GM23338 (cell line): Measurements from ENCODE around the gene HEATR1.

Source experiments
- CREB1 ChIP-seq: fragments of 250-450 bp; sonication (Bioruptor Pico); IDR thresholded peaks from 2 replicates; pipeline ENCODE4 v1.5.0; 2020; ENCODE audit warnings: low read depth, mild to moderate bottlenecking, moderate library complexity
- EZH2 ChIP-seq: fragments of 200-600 bp; sonication (generic); IDR thresholded peaks from one replicate; pipeline ENCODE4 v1.8.0; 2017; ENCODE audit warnings: antibody characterized with exemption, mild to moderate bottlenecking, low read depth; ENCODE audit not compliant: unreplicated experiment
- EZH2phosphoT487 ChIP-seq: fragments of 200-600 bp; sonication (generic); IDR thresholded peaks from one replicate; pipeline ENCODE4 v1.8.1; 2018; ENCODE audit warnings: antibody characterized with exemption; ENCODE audit not compliant: unreplicated experiment
- NANOG ChIP-seq: IDR thresholded peaks from 2 replicates; pipeline ENCODE4 v1.6.1; 2016; ENCODE audit warnings: antibody characterized with exemption, borderline replicate concordance
- POLR2AphosphoS5 ChIP-seq: IDR thresholded peaks from 2 replicates; pipeline ENCODE4 v1.6.1; 2016; ENCODE audit warnings: antibody characterized with exemption, low read depth
- ZNF331 ChIP-seq: fragments of 250-450 bp; sonication (Bioruptor Pico); IDR thresholded peaks from 2 replicates; pipeline ENCODE4 v1.5.0; 2020; ENCODE audit warnings: low read depth, mild to moderate bottlenecking, moderate library complexity
- TF ChIP-seq, protein P1 (sequence below), 2 experiments: fragments of 200-600 bp in 1 of 2; sonication (generic) in 1 of 2; conservative IDR thresholded peaks; 2 replicates each; pipeline versions ENCODE4 v1.5.1 to v1.6.1; 2016 to 2017; ENCODE audit warnings: antibody characterized with exemption in 2 of 2, low read depth in 2 of 2, mild to moderate bottlenecking in 2 of 2, moderate library complexity in 1 of 2
- TF ChIP-seq, protein P2 (sequence below): IDR thresholded peaks from 2 replicates; pipeline ENCODE4 v1.6.1; 2016; ENCODE audit warnings: antibody characterized with exemption
- TF ChIP-seq, protein P3 (sequence below): IDR thresholded peaks from one replicate; pipeline ENCODE4 v1.6.1; 2018; ENCODE audit warnings: antibody characterized with exemption; ENCODE audit not compliant: unreplicated experiment

DNA sequence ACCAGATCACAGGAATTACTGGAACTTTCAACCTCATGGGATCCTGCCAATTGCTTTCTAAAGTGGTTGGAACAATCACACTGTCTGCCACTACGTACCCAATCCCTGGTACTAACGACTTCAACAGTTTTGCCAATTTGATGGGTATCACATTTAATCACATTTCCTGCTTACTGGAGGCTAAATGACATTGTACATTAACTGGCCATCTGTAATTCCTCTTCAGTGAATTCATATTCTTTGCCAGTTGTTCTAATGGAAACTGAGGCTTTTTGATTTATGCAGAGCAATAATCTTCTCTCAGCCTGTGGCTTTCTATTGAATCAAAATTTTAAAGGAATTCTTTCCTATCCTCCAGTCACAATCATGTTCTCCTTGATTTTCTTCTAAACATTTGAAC lies 42.3 kb downstream of the HEATR1 start:
- TF ChIP-seq, protein P1, sequence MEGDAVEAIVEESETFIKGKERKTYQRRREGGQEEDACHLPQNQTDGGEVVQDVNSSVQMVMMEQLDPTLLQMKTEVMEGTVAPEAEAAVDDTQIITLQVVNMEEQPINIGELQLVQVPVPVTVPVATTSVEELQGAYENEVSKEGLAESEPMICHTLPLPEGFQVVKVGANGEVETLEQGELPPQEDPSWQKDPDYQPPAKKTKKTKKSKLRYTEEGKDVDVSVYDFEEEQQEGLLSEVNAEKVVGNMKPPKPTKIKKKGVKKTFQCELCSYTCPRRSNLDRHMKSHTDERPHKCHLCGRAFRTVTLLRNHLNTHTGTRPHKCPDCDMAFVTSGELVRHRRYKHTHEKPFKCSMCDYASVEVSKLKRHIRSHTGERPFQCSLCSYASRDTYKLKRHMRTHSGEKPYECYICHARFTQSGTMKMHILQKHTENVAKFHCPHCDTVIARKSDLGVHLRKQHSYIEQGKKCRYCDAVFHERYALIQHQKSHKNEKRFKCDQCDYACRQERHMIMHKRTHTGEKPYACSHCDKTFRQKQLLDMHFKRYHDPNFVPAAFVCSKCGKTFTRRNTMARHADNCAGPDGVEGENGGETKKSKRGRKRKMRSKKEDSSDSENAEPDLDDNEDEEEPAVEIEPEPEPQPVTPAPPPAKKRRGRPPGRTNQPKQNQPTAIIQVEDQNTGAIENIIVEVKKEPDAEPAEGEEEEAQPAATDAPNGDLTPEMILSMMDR (conservative IDR thresholded peaks at IDR 0.05; ENCODE audit: low read depth in 2 of 2) = no peak
- TF ChIP-seq, protein P2, sequence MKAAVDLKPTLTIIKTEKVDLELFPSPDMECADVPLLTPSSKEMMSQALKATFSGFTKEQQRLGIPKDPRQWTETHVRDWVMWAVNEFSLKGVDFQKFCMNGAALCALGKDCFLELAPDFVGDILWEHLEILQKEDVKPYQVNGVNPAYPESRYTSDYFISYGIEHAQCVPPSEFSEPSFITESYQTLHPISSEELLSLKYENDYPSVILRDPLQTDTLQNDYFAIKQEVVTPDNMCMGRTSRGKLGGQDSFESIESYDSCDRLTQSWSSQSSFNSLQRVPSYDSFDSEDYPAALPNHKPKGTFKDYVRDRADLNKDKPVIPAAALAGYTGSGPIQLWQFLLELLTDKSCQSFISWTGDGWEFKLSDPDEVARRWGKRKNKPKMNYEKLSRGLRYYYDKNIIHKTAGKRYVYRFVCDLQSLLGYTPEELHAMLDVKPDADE = no peak
- TF ChIP-seq EZH2phosphoT487 = no peak
- TF ChIP-seq POLR2AphosphoS5 = no peak
- TF ChIP-seq, protein P3, sequence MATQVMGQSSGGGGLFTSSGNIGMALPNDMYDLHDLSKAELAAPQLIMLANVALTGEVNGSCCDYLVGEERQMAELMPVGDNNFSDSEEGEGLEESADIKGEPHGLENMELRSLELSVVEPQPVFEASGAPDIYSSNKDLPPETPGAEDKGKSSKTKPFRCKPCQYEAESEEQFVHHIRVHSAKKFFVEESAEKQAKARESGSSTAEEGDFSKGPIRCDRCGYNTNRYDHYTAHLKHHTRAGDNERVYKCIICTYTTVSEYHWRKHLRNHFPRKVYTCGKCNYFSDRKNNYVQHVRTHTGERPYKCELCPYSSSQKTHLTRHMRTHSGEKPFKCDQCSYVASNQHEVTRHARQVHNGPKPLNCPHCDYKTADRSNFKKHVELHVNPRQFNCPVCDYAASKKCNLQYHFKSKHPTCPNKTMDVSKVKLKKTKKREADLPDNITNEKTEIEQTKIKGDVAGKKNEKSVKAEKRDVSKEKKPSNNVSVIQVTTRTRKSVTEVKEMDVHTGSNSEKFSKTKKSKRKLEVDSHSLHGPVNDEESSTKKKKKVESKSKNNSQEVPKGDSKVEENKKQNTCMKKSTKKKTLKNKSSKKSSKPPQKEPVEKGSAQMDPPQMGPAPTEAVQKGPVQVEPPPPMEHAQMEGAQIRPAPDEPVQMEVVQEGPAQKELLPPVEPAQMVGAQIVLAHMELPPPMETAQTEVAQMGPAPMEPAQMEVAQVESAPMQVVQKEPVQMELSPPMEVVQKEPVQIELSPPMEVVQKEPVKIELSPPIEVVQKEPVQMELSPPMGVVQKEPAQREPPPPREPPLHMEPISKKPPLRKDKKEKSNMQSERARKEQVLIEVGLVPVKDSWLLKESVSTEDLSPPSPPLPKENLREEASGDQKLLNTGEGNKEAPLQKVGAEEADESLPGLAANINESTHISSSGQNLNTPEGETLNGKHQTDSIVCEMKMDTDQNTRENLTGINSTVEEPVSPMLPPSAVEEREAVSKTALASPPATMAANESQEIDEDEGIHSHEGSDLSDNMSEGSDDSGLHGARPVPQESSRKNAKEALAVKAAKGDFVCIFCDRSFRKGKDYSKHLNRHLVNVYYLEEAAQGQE = no peak
- TF ChIP-seq NANOG = no peak
- no peak for TF ChIP-seq CREB1 (CRISPR knock-in tag)
- no peak for TF ChIP-seq EZH2
- TF ChIP-seq ZNF331 = no peak
